HUDEP-2 (cell line): ENCODE results near the gene DHRS2.
"Not testable (repeated sequence)": the region's sequence is repeated elsewhere in the genome, so short reads cannot be mapped to it uniquely, and the experiment has no call there.

Source experiments
- DNase-seq, 76 experiments: peaks; one replicate each; lab custom pipeline; 2025; ENCODE audit not compliant: unreplicated experiment in 76 of 76; lab: John Stamatoyannopoulos, UW

The DHRS2 gene

GRCh38 chr14:23675906-23676305 is 39.7 kb downstream of the DHRS2 start:
- DNase-seq: no peak

- no peak for DNase-seq
These were observed 45.2 kb downstream of the DHRS2 start for GRCh38 chr14:23681337-23681736.

- DNase-seq: not testable (repeated sequence)
These were observed 53.7 kb downstream of the DHRS2 start for GRCh38 chr14:23689709-23690514.

GRCh38 chr14:23692416-23692815 is 56.3 kb downstream of the DHRS2 start:
- DNase-seq: no peak

GRCh38 chr14:23693252-23693775 is 57.1 kb downstream of the DHRS2 start:
- no peak for DNase-seq

- no peak for DNase-seq
These were observed 58.2 kb downstream of the DHRS2 start for GRCh38 chr14:23694085-23694948.
